NT2/D1 (cell line): ENCODE measurements around the gene NMBR.
"Not testable (repeated sequence)": the region's sequence is repeated elsewhere in the genome, so short reads cannot be mapped to it uniquely, and the experiment has no call there.

ENCODE experiments used
- DNase-seq: peaks from one replicate; pipeline ENCODE4 v3.0.0-alpha.2; 2011; ENCODE audit warnings: low read depth, low spot score
- H3K27me3 ChIP-seq: 2 replicates; pipeline ENCODE4 v1.6.0; 2011; ENCODE audit warnings: mild to moderate bottlenecking; ENCODE audit not compliant: insufficient read length, insufficient read depth
- H3K36me3 ChIP-seq: 2 replicates; pipeline ENCODE4 v1.6.1; 2011; ENCODE audit warnings: mild to moderate bottlenecking, low read length, mixed read lengths; ENCODE audit not compliant: insufficient read depth, insufficient read length
- H3K4me1 ChIP-seq: 2 replicates; pipeline ENCODE4 v1.5.1; 2011; ENCODE audit not compliant: insufficient read depth, insufficient read length
- H3K4me3 ChIP-seq: 2 replicates; pipeline ENCODE4 v1.5.1; 2011; ENCODE audit warnings: low read depth; ENCODE audit not compliant: insufficient read length
- H3K9ac ChIP-seq: 2 replicates; pipeline ENCODE4 v1.6.0; 2011; ENCODE audit warnings: low read depth; ENCODE audit not compliant: insufficient read length
- H3K9me3 ChIP-seq: 2 replicates; pipeline ENCODE4 v1.5.1; 2011; ENCODE audit warnings: mild to moderate bottlenecking, low read length; ENCODE audit not compliant: insufficient read depth
- SUZ12 ChIP-seq: IDR thresholded peaks from 2 replicates; pipeline ENCODE4 v1.6.1; 2011; ENCODE audit not compliant: insufficient read length, insufficient read depth; ENCODE audit errors: extremely low read depth
- YY1 ChIP-seq: IDR thresholded peaks from 2 replicates; pipeline ENCODE4 v1.6.1; 2011; ENCODE audit not compliant: insufficient read length, insufficient read depth
- ZNF274 ChIP-seq: IDR thresholded peaks from 2 replicates; pipeline ENCODE4 v1.6.1; 2011; ENCODE audit warnings: mild to moderate bottlenecking, low read depth, low read length

Gene NMBR

GRCh38 chr6:142118925-142119324 lies 28.0 kb downstream of the NMBR start:
- no peaks in the 10 kb centered on the region for H3K27me3 ChIP-seq
- no peaks in the 10 kb centered on the region for H3K4me1 ChIP-seq
- no peak for DNase-seq
- no peaks in the 10 kb centered on the region for H3K36me3 ChIP-seq
- H3K4me3 ChIP-seq: no peak overlapping the region
- H3K9ac ChIP-seq: no peak overlapping the region
- H3K9me3 ChIP-seq: no peaks in the 10 kb centered on the region
- TF ChIP-seq YY1: no peak
- no peak for TF ChIP-seq SUZ12
- no peak for TF ChIP-seq ZNF274

- H3K9me3 ChIP-seq: no peaks in the 10 kb centered on the region
Observed at GRCh38 chr6:142118328-142118727, 28.6 kb downstream of the NMBR start.

GRCh38 chr6:142117366-142117765 lies 29.6 kb downstream of the NMBR start:
- H3K36me3 ChIP-seq: no peaks in the 10 kb centered on the region
- no peak overlapping the region for H3K4me3 ChIP-seq
- H3K9me3 ChIP-seq: no peaks in the 10 kb centered on the region
- DNase-seq: no peak
- H3K27me3 ChIP-seq: no peaks in the 10 kb centered on the region
- no peak overlapping the region for H3K9ac ChIP-seq
- no peaks in the 10 kb centered on the region for H3K4me1 ChIP-seq
- TF ChIP-seq SUZ12 (no peak), ZNF274 (no peak), YY1 (no peak)

More at GRCh38 chr6:142118328-142118727, 28.6 kb downstream of the NMBR start:
- TF ChIP-seq ZNF274 (no peak), YY1 (no peak), SUZ12 (no peak)
- no peaks in the 10 kb centered on the region for H3K4me1 ChIP-seq
- H3K9ac ChIP-seq: no peak overlapping the region
- H3K27me3 ChIP-seq: no peaks in the 10 kb centered on the region
- H3K36me3 ChIP-seq: no peaks in the 10 kb centered on the region
- no peak for DNase-seq
- H3K4me3 ChIP-seq: no peak overlapping the region

- TF ChIP-seq SUZ12: no peak
- no peak for TF ChIP-seq YY1
- TF ChIP-seq ZNF274: no peak
- no peaks in the 10 kb centered on the region for H3K4me1 ChIP-seq
- H3K9ac ChIP-seq: no peak overlapping the region
- no peak overlapping the region for H3K4me3 ChIP-seq
- no peaks in the 10 kb centered on the region for H3K9me3 ChIP-seq
- no peaks in the 10 kb centered on the region for H3K27me3 ChIP-seq
- DNase-seq: peak; percentile 50
- no peaks in the 10 kb centered on the region for H3K36me3 ChIP-seq
Observed at GRCh38 chr6:142112451-142113061, 34.4 kb downstream of the NMBR start.

GRCh38 chr6:142110820-142111219 lies 36.1 kb downstream of the NMBR start:
- not testable (repeated sequence) for DNase-seq, H3K27me3 ChIP-seq, H3K36me3 ChIP-seq, H3K4me3 ChIP-seq, H3K9ac ChIP-seq, H3K4me1 ChIP-seq, H3K9me3 ChIP-seq

- H3K9ac ChIP-seq, H3K27me3 ChIP-seq, H3K4me1 ChIP-seq, H3K9me3 ChIP-seq, H3K4me3 ChIP-seq, H3K36me3 ChIP-seq, DNase-seq: not testable (repeated sequence)
Observed at GRCh38 chr6:142104820-142105219, 42.1 kb downstream of the NMBR start.

- no peaks in the 10 kb centered on the region for H3K4me1 ChIP-seq
- no peak overlapping the region for H3K9ac ChIP-seq
- H3K4me3 ChIP-seq: no peak overlapping the region
- no peak for TF ChIP-seq YY1
- H3K36me3 ChIP-seq: no peaks in the 10 kb centered on the region
- no peaks in the 10 kb centered on the region for H3K9me3 ChIP-seq
- peak; percentile 22 for DNase-seq
- peaks cover 8% of the 10 kb centered on the region for H3K27me3 ChIP-seq
Observed at GRCh38 chr6:142088858-142089216, 58.1 kb downstream of the NMBR start.
